Mesenchymal stem cell (in vitro differentiated cells and primary cell): Measurements from ENCODE around the gene VPS35L.
A peak's percentile ranks its signal among the peaks of the same experiment; 100 is the strongest.

ENCODE experiments used
- DNase-seq: peaks from one replicate; pipeline ENCODE4 v3.0.0-alpha.2; 2013
- H2AFZ ChIP-seq: one replicate; pipeline ENCODE4 v1.6.1; 2013; ENCODE audit warnings: low read depth, mild to moderate bottlenecking, control low read depth, inconsistent platforms, low read length, moderate library complexity
- H2AK5ac ChIP-seq: 2 replicates; pipeline ENCODE4 v1.6.1; 2013; ENCODE audit warnings: low read length, moderate library complexity, mild to moderate bottlenecking, inconsistent platforms; ENCODE audit not compliant: severe bottlenecking
- H2BK120ac ChIP-seq: one replicate; pipeline ENCODE4 v1.6.1; 2013; ENCODE audit warnings: low read depth, mild to moderate bottlenecking, inconsistent platforms, low read length, moderate library complexity
- H2BK12ac ChIP-seq, 2 experiments: one replicate each; pipeline ENCODE4 v1.6.1; 2013; ENCODE audit warnings: inconsistent platforms in 2 of 2, low read length in 2 of 2, mild to moderate bottlenecking in 2 of 2, moderate library complexity in 2 of 2, control low read depth in 1 of 2
- H2BK15ac ChIP-seq: one replicate; pipeline ENCODE4 v1.6.1; 2013; ENCODE audit warnings: mild to moderate bottlenecking, low read depth, inconsistent platforms; ENCODE audit not compliant: poor library complexity, severe bottlenecking
- H2BK5ac ChIP-seq: 2 replicates; pipeline ENCODE4 v1.6.1; 2013; ENCODE audit warnings: low read depth, mild to moderate bottlenecking, low read length, control low read depth, inconsistent platforms; ENCODE audit not compliant: poor library complexity, severe bottlenecking
- H3K14ac ChIP-seq, 2 experiments: one replicate each; pipeline ENCODE4 v1.6.1; 2013; ENCODE audit warnings: inconsistent platforms in 2 of 2, low read length in 2 of 2, control low read depth in 1 of 2, mild to moderate bottlenecking in 1 of 2, moderate library complexity in 1 of 2
- H3K18ac ChIP-seq, 2 experiments: one replicate each; pipeline ENCODE4 v1.6.1; 2013; ENCODE audit warnings: inconsistent platforms in 2 of 2, low read length in 2 of 2, control low read depth in 1 of 2, low read depth in 1 of 2, mild to moderate bottlenecking in 1 of 2
- H3K23ac ChIP-seq, 2 experiments: one replicate each; pipeline ENCODE4 v1.6.1; 2013; ENCODE audit warnings: inconsistent platforms in 2 of 2, low read length in 2 of 2, mild to moderate bottlenecking in 2 of 2, moderate library complexity in 2 of 2, control low read depth in 1 of 2
- H3K27ac ChIP-seq: 2 replicates; pipeline ENCODE4 v1.5.1; 2013; ENCODE audit warnings: mild to moderate bottlenecking, moderate library complexity, low read length, control low read depth, inconsistent platforms; ENCODE audit not compliant: poor library complexity, severe bottlenecking
- H3K27me3 ChIP-seq, 2 experiments: 2 replicates each; pipeline versions ENCODE4 v1.6.1 to v1.7.0; 2013; ENCODE audit warnings: low read length in 2 of 2, mild to moderate bottlenecking in 2 of 2, moderate library complexity in 2 of 2, control low read depth in 1 of 2, inconsistent platforms in 1 of 2; ENCODE audit not compliant: control insufficient read depth in 1 of 2, insufficient read depth in 1 of 2
- H3K36me3 ChIP-seq, 2 experiments: 2 replicates each; pipeline versions ENCODE4 v1.6.1 to v1.7.0; 2013; ENCODE audit warnings: low read length in 2 of 2, control low read depth in 1 of 2, inconsistent platforms in 1 of 2, low read depth in 1 of 2, mild to moderate bottlenecking in 1 of 2; ENCODE audit not compliant: insufficient read depth in 2 of 2, control insufficient read depth in 1 of 2
- H3K4ac ChIP-seq, 2 experiments: one replicate each; pipeline ENCODE4 v1.6.1; 2013; ENCODE audit warnings: inconsistent platforms in 2 of 2, low read length in 2 of 2, mild to moderate bottlenecking in 2 of 2, moderate library complexity in 2 of 2, control low read depth in 1 of 2, low read depth in 1 of 2
- H3K4me1 ChIP-seq: 2 replicates; pipeline ENCODE4 v1.6.1; 2013; ENCODE audit warnings: low read depth, low read length, control low read depth; ENCODE audit not compliant: control insufficient read depth, insufficient read depth
- H3K4me2 ChIP-seq: 2 replicates; pipeline ENCODE4 v1.6.1; 2013; ENCODE audit warnings: low read length, mild to moderate bottlenecking, inconsistent platforms; ENCODE audit not compliant: poor library complexity, severe bottlenecking
- H3K4me3 ChIP-seq, 2 experiments: 2 replicates each; pipeline versions ENCODE4 v1.5.1 to v1.7.0; 2013; ENCODE audit warnings: low read length in 2 of 2, mild to moderate bottlenecking in 2 of 2, control low read depth in 1 of 2, low read depth in 1 of 2; ENCODE audit not compliant: insufficient read depth in 1 of 2
- H3K79me1 ChIP-seq: replicated peaks from 2 replicates; pipeline ENCODE4 v1.6.1; 2013; ENCODE audit warnings: mild to moderate bottlenecking, control low read depth, low read length, inconsistent platforms; ENCODE audit not compliant: poor library complexity, severe bottlenecking
- H3K9ac ChIP-seq: 2 replicates; pipeline ENCODE4 v1.7.0; 2013; ENCODE audit warnings: mild to moderate bottlenecking, low read length, moderate library complexity
- H3K9me3 ChIP-seq: 2 replicates; pipeline ENCODE4 v1.7.0; 2013; ENCODE audit warnings: mild to moderate bottlenecking, low read length; ENCODE audit not compliant: control insufficient read depth
- H4K8ac ChIP-seq: one replicate; pipeline ENCODE4 v1.6.1; 2013; ENCODE audit warnings: inconsistent platforms, mild to moderate bottlenecking, low read length, moderate library complexity
- H4K91ac ChIP-seq: one replicate; pipeline ENCODE4 v1.6.1; 2013; ENCODE audit warnings: mild to moderate bottlenecking, low read length, inconsistent platforms
- WGBS: methylation state at CpG from one replicate; pipeline ENCODE4 v1.1.7; 2013; ENCODE audit warnings: mixed read lengths; 5-methylcytosine and 5-hydroxymethylcytosine counted together

VPS35L gene

GRCh38 chr16:19737306-19738038 lies 182.0 kb downstream of the VPS35L start:
- Histone ChIP-seq H2BK15ac (no peak overlapping the region), H3K14ac (no peak overlapping the region), H3K4me3 (no peak overlapping the region), H2AFZ (no peak overlapping the region), H3K4me1 (no peaks in the 10 kb centered on the region), H3K4me2 (no peak overlapping the region), H2BK5ac (no peak overlapping the region), H4K8ac (no peak overlapping the region), H3K23ac (no peak overlapping the region), H3K9me3 (no peaks in the 10 kb centered on the region), H3K36me3 (peaks cover 17 to 66% of the 10 kb centered on the region in 2 experiments), H2BK120ac (no peak overlapping the region), H2BK12ac (no peak overlapping the region), H4K91ac (no peak overlapping the region), H3K27ac (no peak overlapping the region), H3K27me3 (no peaks in the 10 kb centered on the region), H3K79me1 (no peaks in the 10 kb centered on the region), H3K18ac (no peak overlapping the region), H3K9ac (no peak overlapping the region), H2AK5ac (no peak overlapping the region), H3K4ac (no peak overlapping the region)
- 93% methylated on average over 12 of the region's 12 CpGs for WGBS
- DNase-seq: no peak

GRCh38 chr16:19741354-19741753 lies 185.9 kb downstream of the VPS35L start:
- H3K36me3 ChIP-seq: peaks cover 0 to 35% of the 10 kb centered on the region in 2 experiments
- H3K27me3 ChIP-seq: no peaks in the 10 kb centered on the region
- H3K14ac ChIP-seq: no peak overlapping the region
- H4K8ac ChIP-seq: no peak overlapping the region
- WGBS: 100% methylated on average over 1 of the region's 1 CpG
- no peak overlapping the region for H2AK5ac ChIP-seq
- no peaks in the 10 kb centered on the region for H3K9me3 ChIP-seq
- H3K9ac ChIP-seq: no peak overlapping the region
- no peak overlapping the region for H3K27ac ChIP-seq
- no peak overlapping the region for H2BK5ac ChIP-seq
- no peak overlapping the region for H3K18ac ChIP-seq
- no peak overlapping the region for H2AFZ ChIP-seq
- H3K4me1 ChIP-seq: no peaks in the 10 kb centered on the region
- no peak overlapping the region for H2BK12ac ChIP-seq
- no peak overlapping the region for H3K4me2 ChIP-seq
- no peak overlapping the region for H2BK120ac ChIP-seq
- no peak overlapping the region for H2BK15ac ChIP-seq
- DNase-seq: no peak
- no peaks in the 10 kb centered on the region for H3K79me1 ChIP-seq
- H3K23ac ChIP-seq: no peak overlapping the region
- H4K91ac ChIP-seq: no peak overlapping the region
- no peak overlapping the region for H3K4ac ChIP-seq
- no peak overlapping the region for H3K4me3 ChIP-seq

GRCh38 chr16:19743816-19744159 lies 188.3 kb downstream of the VPS35L start:
- H3K27me3 ChIP-seq: no peaks in the 10 kb centered on the region
- no peak overlapping the region for H3K4me3 ChIP-seq
- H3K9me3 ChIP-seq: no peaks in the 10 kb centered on the region
- H3K14ac ChIP-seq: no peak overlapping the region
- no peaks in the 10 kb centered on the region for H3K79me1 ChIP-seq
- H3K27ac ChIP-seq: no peak overlapping the region
- no peak for DNase-seq
- no peak overlapping the region for H2BK15ac ChIP-seq
- H2BK12ac ChIP-seq: no peak overlapping the region
- no peak overlapping the region for H2AK5ac ChIP-seq
- H3K18ac ChIP-seq: no peak overlapping the region
- no peak overlapping the region for H3K23ac ChIP-seq
- no peaks in the 10 kb centered on the region for H3K4me1 ChIP-seq
- no peak overlapping the region for H3K4me2 ChIP-seq
- H4K91ac ChIP-seq: no peak overlapping the region
- H2BK120ac ChIP-seq: no peak overlapping the region
- no peak overlapping the region for H2BK5ac ChIP-seq
- no peak overlapping the region for H2AFZ ChIP-seq
- no peak overlapping the region for H3K4ac ChIP-seq
- peaks cover 0 to 17% of the 10 kb centered on the region in 2 experiments for H3K36me3 ChIP-seq
- no peak overlapping the region for H3K9ac ChIP-seq
- no peak overlapping the region for H4K8ac ChIP-seq

- Histone ChIP-seq H4K8ac (no peak overlapping the region), H2BK5ac (no peak overlapping the region), H3K9ac (peak overlapping the region; percentile 30), H3K18ac (no peak overlapping the region), H3K14ac (no peak overlapping the region), H3K4me1 (peaks cover 3% of the 10 kb centered on the region), H3K36me3 (peaks cover 0 to 12% of the 10 kb centered on the region in 2 experiments), H3K4me3 (no peak overlapping the region), H3K27ac (no peak overlapping the region), H3K4me2 (no peak overlapping the region), H2AFZ (no peak overlapping the region), H3K9me3 (no peaks in the 10 kb centered on the region), H4K91ac (no peak overlapping the region), H2BK12ac (no peak overlapping the region), H2BK120ac (no peak overlapping the region), H3K23ac (no peak overlapping the region), H2AK5ac (no peak overlapping the region), H2BK15ac (no peak overlapping the region), H3K79me1 (no peaks in the 10 kb centered on the region), H3K27me3 (no peaks in the 10 kb centered on the region), H3K4ac (no peak overlapping the region)
- no peak for DNase-seq
- 100% methylated on average over 2 of the region's 3 CpGs for WGBS
These were observed 189.2 kb downstream of the VPS35L start for GRCh38 chr16:19744670-19745069.
